Breast epithelium (tissue), 3 donors: ENCODE results near the gene GREM2.

Experiments used
- CTCF ChIP-seq, 3 donors: fragments of 450-650 bp; IDR thresholded peaks; one replicate each; pipeline ENCODE4 v1.5.1; 2016 to 2017; ENCODE audit warnings: antibody characterized with exemption in 3 of 3, mild to moderate bottlenecking in 3 of 3, moderate library complexity in 3 of 3
- POLR2A ChIP-seq: fragments of 450-650 bp; IDR thresholded peaks from one replicate; pipeline ENCODE4 v1.6.1; 2016; ENCODE audit warnings: antibody characterized with exemption, mild to moderate bottlenecking, moderate library complexity

- no peak for TF ChIP-seq POLR2A
- TF ChIP-seq CTCF (IDR thresholded peaks at IDR 0.05): no peak
Observed at GRCh38 chr1:240595476-240595875, 16.5 kb downstream of the GREM2 start.
